GM20431 (cell line): Measurements from ENCODE around the gene SSH2.

Source experiments
- in situ Hi-C: fragments of 300-500 bp; cut with MseI, MboI; formaldehyde crosslinking; loops from one replicate; pipeline ENCODE4 v1.15.0; 2020; ENCODE audit warnings: low sequenced_read_pairs; ENCODE audit not compliant: unreplicated experiment

Gene SSH2

DNA sequence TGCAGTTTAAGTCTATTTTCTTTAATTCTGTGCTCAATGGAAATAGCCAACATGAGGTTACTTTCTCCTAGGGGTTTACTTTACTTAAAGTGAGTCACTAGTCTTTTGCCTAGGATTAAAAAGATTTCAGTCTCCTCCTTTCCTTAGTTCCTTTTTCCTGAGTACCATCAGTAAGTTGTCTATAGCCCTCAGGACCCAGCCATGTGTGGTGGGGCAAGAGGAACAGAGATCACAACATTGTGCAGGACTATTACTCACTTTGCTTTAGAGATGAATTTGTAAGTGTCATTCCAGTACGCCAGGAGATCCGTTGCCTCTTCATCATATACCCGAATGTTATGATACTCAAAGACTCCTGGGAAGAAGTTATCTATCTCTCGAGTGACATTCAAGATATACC, 279.6 kb downstream of the SSH2 start:
- in situ Hi-C loops = no loop called here

DNA sequence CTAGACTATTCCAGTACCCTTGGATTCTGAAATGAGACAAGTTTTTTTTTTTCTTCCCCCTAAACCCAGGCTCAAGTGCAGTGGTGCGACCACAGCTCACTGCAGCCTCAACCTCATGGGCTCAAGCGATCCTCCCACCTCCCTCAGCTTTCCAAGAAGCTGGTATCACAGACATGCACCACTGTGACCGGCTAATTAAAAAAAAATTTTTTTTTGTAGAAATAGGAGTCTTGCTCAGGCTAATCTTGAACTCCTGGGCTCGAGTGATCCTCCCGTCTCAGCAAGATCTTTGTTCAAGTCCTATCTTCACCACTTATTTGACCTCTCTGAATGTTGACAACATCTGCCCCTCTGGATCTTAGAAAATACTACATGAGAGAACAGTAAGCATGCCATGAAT, 280.7 kb downstream of the SSH2 start:
- in situ Hi-C loops = loop anchor here (25.0 kb wide), 2 partner anchors 138 to 288 kb away; partner anchors contain the start of genes EFCAB5 and SSH2

GRCh38 chr17:29648005-29648404, 282.0 kb downstream of the SSH2 start:
- in situ Hi-C loops = loop anchor here (25.0 kb wide), 2 partner anchors 139 to 289 kb away; partner anchors contain the start of genes EFCAB5 and SSH2

- in situ Hi-C loops = loop anchor here (25.0 kb wide), 2 partner anchors 142 to 292 kb away; partner anchors contain the start of genes EFCAB5 and SSH2
Measured at GRCh38 chr17:29645515-29646051, 284.4 kb downstream of the SSH2 start.

GRCh38 chr17:29643817-29644160, 286.2 kb downstream of the SSH2 start:
- in situ Hi-C loops = loop anchor here (25.0 kb wide), 2 partner anchors 144 to 294 kb away; partner anchors contain the start of genes EFCAB5 and SSH2

GRCh38 chr17:29642171-29642611, 287.8 kb downstream of the SSH2 start:
- in situ Hi-C loops = loop anchor here (25.0 kb wide), 2 partner anchors 145 to 295 kb away; partner anchors contain the start of genes EFCAB5 and SSH2

GRCh38 chr17:29640981-29641642, 288.9 kb downstream of the SSH2 start:
- in situ Hi-C loops = loop anchor here (25.0 kb wide), 2 partner anchors 146 to 296 kb away; partner anchors contain the start of genes EFCAB5 and SSH2

GRCh38 chr17:29640413-29640812, 289.6 kb downstream of the SSH2 start:
- in situ Hi-C loops = loop anchor here (25.0 kb wide), 2 partner anchors 147 to 297 kb away; partner anchors contain the start of genes EFCAB5 and SSH2

DNA sequence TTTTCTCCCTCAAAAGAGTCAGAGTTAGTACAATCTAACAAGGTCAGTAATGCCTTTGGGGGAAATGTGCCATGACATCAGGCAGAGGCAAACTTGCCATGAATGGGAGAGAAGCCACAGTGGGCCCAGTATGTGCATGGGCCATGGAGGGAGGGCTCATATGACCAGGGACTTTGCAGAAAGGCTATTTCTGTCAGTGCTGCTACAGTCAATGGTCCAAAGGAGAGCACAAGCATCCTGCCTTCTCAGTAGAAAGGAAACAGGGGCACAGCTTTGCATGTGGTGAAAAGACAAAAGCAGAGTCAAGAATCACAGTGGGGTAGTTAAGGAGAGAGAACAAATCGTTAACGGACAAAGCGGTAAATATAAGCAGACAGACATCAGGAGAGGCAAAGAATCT, 296.1 kb downstream of the SSH2 start:
- in situ Hi-C loops = loop anchor here (25.0 kb wide), 2 partner anchors 153 to 303 kb away; partner anchors contain the start of genes EFCAB5 and SSH2

- in situ Hi-C loops = loop anchor here (25.0 kb wide), 2 partner anchors 157 to 307 kb away; partner anchors contain the start of genes EFCAB5 and SSH2
Measured at GRCh38 chr17:29630630-29631193, 299.3 kb downstream of the SSH2 start.

DNA sequence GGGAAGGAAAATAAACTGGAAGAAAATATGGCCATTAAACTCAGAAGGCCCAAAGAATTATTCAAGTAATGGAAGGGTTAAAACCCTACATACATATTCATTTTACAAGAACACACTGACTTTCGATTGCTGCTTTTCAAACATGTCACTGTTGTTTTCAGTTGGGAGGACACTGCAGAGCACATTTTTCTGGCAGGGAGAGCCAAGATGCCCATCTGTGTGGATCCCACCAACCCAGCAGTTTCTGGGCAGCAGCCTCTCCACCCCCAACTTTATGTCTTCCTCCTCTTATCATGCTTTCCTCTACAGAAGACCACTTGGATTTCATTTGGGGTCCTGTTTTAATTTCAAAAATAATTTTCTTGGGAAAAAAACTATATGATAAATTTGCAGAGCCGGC, 300.2 kb downstream of the SSH2 start:
- in situ Hi-C loops = loop anchor here (25.0 kb wide), 2 partner anchors 157 to 307 kb away; partner anchors contain the start of genes EFCAB5 and SSH2

DNA sequence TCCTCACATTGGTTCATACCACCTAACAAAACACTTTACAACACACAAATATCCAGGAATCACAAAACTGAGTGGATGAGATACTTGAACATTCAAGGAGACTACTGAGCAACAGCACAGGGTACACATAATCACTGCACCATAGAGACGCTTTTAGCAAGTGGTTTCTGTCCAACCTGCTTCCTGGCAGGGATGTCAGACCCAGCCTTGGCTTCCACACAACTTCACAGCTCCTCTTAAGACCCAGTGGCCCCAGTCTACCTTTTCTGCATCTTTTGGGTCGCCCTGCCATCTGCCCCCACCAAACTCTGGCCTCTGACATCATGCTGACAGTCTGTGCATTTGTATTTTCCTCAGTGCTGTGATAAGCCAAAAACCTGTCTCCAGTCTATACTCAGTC, 301.4 kb downstream of the SSH2 start:
- in situ Hi-C loops = loop anchor here (25.0 kb wide), 2 partner anchors 159 to 309 kb away; partner anchors contain the start of genes EFCAB5 and SSH2

DNA sequence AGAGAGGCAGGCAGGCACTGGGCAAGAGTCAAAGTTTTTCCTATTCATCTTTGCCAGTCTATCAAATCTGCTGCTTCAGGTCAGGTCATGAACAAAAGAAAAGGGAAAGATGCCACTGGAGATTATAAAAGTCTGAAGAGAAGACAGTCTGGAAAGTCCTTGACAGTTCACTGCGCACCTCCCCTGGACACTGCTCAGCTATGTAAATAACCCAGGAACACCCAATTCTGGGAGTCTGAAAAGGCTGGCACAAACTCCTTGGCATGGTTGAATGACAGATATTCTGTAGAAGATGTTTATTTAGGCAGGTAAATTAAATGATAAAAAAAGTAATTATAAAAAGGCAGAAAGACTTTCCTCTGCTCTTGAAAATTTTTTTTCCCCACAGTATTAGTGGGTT, 302.1 kb downstream of the SSH2 start:
- in situ Hi-C loops = loop anchor here (25.0 kb wide), 2 partner anchors 159 to 309 kb away; partner anchors contain the start of genes EFCAB5 and SSH2

- in situ Hi-C loops = loop anchor here (25.0 kb wide), 2 partner anchors 162 to 312 kb away; partner anchors contain the start of genes EFCAB5 and SSH2
Measured at GRCh38 chr17:29625037-29625750, 304.8 kb downstream of the SSH2 start.

DNA sequence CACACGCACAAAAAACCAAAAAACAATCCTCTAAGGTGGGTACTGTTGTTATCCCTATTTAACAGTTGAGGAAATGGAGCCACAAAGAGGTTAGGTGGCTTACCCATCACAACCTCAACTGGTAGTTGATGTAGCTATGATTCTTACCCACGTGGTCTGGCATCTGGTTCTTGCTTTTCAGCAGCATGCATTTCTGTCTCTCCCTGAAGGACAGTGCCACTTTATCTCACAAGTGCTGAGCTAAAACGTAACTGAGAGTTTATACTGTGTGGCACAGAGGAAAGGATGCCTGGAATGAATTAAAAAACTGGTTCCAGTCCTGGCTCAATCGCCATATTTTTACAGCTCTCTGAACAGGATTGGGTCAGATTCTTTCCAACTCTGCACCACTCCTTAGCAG, 305.4 kb downstream of the SSH2 start:
- in situ Hi-C loops = no loop called here

GRCh38 chr17:29623283-29623647, 306.8 kb downstream of the SSH2 start:
- in situ Hi-C loops = no loop called here

DNA sequence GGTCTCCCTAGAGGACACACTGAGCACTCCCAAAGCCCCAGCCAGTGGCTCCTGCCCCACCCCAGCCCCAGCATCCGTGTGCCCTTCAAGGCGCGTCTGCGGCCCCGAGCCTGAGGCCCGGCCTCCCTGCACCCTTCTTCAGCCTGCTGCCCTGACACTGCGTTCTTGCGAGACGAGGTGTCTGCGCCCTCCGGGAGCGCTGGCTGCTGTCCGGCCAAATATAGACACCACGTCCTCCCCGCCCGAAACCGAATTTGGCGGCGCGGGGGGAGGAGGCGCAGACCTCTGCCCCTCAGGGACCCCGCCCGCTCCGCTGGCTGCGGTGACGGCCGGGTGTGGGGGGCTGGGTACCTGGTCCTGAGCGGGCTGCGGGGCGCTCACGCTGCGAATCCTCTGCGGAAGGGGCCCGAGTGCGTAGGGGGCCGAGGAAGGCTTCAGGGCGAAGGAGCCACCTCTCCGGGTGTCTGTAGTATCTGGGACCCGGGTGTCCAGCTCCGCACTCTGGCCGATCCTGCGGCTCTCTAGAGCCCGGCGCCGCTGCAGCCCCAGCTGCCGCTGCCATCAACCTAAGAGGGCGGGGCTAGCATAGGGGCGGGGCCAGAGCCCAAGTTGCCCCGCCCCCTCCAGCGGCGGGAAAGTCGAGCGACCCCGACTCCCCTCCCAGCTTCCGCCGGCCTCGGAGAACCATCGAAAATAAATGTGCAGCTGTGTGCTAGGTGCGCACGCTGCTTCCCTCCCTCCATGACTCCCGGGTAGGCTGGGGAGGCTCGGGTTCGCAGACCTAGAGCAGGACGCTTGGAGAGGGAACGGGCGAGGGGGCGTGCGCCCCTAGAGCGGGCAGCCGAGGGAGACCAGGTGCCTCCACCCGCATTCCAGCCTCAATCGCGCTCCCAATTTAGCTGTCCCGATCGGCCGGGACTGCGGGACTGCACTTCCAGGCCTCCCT, 307.4 kb downstream of the SSH2 start, which contains the start of gene CORO6:
Gene CORO6 (minus strand): TSS at position 576 of the 946 bp plus-strand sequence. CDS start 1,491 bp downstream, outside the sequence.
- in situ Hi-C loops = no loop called here

DNA sequence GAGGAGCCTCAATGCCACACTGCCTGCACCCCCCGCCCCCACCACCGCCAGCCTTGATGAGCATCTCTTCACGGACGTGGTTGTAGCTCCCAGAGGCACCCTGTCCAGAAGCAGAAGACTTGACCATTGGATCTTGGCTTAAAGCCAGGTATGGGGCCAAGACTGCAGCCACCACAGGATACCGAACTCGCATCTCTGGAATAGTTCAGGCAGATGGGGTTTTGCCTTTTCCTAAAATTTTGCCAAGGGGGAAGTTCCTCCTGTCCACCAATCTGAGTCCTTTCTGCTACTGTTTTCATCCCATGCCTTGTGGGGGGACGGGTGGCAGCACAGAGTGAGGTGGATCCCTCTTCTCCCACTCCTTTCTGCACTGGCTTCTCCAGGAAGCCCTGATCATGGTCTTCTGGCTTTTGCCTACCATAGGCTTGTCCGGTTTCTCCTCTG, 308.3 kb downstream of the SSH2 start:
- in situ Hi-C loops = no loop called here
